ENCODE results near the gene AP5Z1. TPM values are rescaled to one million over a fixed set of nuclear protein-coding genes. Genes with fewer than 3 reads are reported as not detected.

AP5Z1 gene
- total RNA-seq, 4 donors from 2014 or later: 26.2 to 81.2 (median 52.2) TPM

DNA sequence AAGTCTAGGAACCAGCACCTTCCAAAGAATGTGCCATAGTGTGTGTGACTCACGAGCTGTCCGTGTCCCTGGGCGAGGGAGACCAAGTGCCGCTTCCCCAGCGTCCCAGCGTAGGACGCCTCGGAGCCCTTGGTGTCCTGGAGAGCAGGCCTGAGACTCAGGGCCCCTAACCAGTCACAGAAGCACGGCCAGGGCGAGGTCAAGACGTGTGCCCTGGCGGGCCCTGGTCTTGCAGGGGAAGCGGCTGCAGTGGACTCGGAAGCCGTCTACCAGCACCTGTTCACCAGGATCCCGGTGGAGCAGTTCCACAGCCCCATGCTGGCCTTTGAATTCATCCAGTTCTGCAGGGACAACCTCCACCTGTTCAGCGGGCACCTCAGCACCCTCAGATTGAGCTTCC lies 10.6 kb downstream of the AP5Z1 start:
- Histone ChIP-seq H3K4me1 (peaks cover 14% of the 10 kb centered on the region), H3K9me3 (no peaks in the 10 kb centered on the region), H3K27ac (no peak overlapping the region), H3K4me3 (no peak overlapping the region), H3K27me3 (no peaks in the 10 kb centered on the region), H3K36me3 (peaks cover 99% of the 10 kb centered on the region)
- TF ChIP-seq CTCF (IDR thresholded peaks at IDR 0.05) (no peak), POLR2A (IDR thresholded peaks at IDR 0.05) (no peak), POLR2AphosphoS5 (IDR thresholded peaks at IDR 0.05) (no peak), EP300 (IDR thresholded peaks at IDR 0.05) (no peak)
- WGBS: 92% methylated on average over 10 of the region's 17 CpGs
- no peak for DNase-seq (ENCODE audit: low spot score in 2 of 2)

DNA sequence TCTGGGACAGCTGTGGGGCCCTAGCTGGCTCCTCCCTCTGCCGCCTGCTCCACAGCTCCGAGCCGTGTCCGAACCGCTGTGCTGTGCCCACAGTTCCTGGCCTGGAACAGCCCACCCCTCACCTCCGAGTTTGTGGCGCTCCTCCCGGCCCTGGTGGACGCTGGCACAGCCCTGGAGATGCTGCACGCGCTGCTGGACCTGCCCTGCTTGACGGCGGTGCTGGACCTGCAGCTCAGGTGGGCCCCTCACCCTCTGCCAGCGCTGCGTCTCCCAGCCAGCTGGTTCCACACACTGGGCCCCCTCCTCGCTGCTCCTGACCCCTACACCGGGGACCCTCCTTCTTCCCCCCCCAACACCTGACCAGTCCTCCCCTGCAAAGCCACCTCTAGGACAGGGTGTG lies 12.1 kb downstream of the AP5Z1 start:
- peaks cover 97% of the 10 kb centered on the region for H3K36me3 ChIP-seq
- WGBS: 89% methylated on average over 9 of the region's 17 CpGs

GRCh38 chr7:4787947-4788626 lies 12.7 kb downstream of the AP5Z1 start:
- H3K27ac ChIP-seq: no peak overlapping the region
- 21% methylated on average over 3 of the region's 23 CpGs for WGBS
- H3K4me3 ChIP-seq: no peak overlapping the region
- no peaks in the 10 kb centered on the region for H3K9me3 ChIP-seq
- H3K36me3 ChIP-seq: peaks cover 91% of the 10 kb centered on the region
- TF ChIP-seq POLR2A (IDR thresholded peaks at IDR 0.05) (no peak), EP300 (IDR thresholded peaks at IDR 0.05) (no peak), CTCF (IDR thresholded peaks at IDR 0.05) (no peak), POLR2AphosphoS5 (IDR thresholded peaks at IDR 0.05) (no peak)
- no peak for DNase-seq (ENCODE audit: low spot score in 2 of 2)
- H3K4me1 ChIP-seq: peaks cover 21% of the 10 kb centered on the region
- no peaks in the 10 kb centered on the region for H3K27me3 ChIP-seq

More for the DNA sequence above, 12.1 kb downstream of the AP5Z1 start:
- H3K4me3 ChIP-seq: no peak overlapping the region
- no peaks in the 10 kb centered on the region for H3K9me3 ChIP-seq
- TF ChIP-seq CTCF (IDR thresholded peaks at IDR 0.05) (no peak), POLR2A (IDR thresholded peaks at IDR 0.05) (no peak), EP300 (IDR thresholded peaks at IDR 0.05) (no peak), POLR2AphosphoS5 (IDR thresholded peaks at IDR 0.05) (no peak)
- H3K27ac ChIP-seq: no peak overlapping the region
- peaks cover 19% of the 10 kb centered on the region for H3K4me1 ChIP-seq
- DNase-seq (ENCODE audit: low spot score in 2 of 2): no peak
- H3K27me3 ChIP-seq: no peaks in the 10 kb centered on the region

DNA sequence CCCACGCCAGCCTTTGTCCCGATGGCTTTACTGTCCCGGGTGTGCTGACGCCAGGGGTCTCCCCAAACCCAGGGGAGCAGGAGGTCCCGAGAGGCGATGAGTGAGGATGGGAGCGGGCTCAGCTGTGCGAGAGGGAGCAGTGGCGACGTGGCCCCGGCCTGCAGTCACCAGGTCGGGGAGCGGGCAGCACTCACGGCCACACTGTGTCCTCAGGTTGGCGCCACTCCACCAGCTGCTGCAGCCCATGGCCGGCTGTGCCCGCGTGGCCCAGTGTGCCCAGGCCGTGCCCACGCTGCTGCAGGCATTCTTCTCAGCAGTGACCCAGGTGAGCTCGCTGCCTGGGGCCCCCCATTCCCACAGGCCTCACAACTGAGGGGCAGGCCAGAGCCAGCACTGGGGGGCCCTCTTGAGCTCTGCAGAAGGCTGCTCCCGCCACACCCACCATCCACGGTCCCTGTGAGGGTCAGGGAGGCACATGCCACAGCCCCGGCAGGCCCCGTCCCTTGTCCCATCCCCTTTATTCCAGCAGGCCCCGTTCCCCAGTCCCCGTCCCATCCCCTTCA lies 13.3 kb downstream of the AP5Z1 start:
- Histone ChIP-seq H3K27ac (no peak overlapping the region), H3K9me3 (no peaks in the 10 kb centered on the region), H3K36me3 (peaks cover 85% of the 10 kb centered on the region), H3K4me3 (no peak overlapping the region), H3K4me1 (peaks cover 20% of the 10 kb centered on the region), H3K27me3 (no peaks in the 10 kb centered on the region)
- 94% methylated on average over 6 of the region's 27 CpGs for WGBS
- TF ChIP-seq POLR2A (IDR thresholded peaks at IDR 0.05) (no peak), CTCF (IDR thresholded peaks at IDR 0.05) (no peak), EP300 (IDR thresholded peaks at IDR 0.05) (no peak), POLR2AphosphoS5 (IDR thresholded peaks at IDR 0.05) (no peak)
- DNase-seq (ENCODE audit: low spot score in 2 of 2): no peak

DNA sequence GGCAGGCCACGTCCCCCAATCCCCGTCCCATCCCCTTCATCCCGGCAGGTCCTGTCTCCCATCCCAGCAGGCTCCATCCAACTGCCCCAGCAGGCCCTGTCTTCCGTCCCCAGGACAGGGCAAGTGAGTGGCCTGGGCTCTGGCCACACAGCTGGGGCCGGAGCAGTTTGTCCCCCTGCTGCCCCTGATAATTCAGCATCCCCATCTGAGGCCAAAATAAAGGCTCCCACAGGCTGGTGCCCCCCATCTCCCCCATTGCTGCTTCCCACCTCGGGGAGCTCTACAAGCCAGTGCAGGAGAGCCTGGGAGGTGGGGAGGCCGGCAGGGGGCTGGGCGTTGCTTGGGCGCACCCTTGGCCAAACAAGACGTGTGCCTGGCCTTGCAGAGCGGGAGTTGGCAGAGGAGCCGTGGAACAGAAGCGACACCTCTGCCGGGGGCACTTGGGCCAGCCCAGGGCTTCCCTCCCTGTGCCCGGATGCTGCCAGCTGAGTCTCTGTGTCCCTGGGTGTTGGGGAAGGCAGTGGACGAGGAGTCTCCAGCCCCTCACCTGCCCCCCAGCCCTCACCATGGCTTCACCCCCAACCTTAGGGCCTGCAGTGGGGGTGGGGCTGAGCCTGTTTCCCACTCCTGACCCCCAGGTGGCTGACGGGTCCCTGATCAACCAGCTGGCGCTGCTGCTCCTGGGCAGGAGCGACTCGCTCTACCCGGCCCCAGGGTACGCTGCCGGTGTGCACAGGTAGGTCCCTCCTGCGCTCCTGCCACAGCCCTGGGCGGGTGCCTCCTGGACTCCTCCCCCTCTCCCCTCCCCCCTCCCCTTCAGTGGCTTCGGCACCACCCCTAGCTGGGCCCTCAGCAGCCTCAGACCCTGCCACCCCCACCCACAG lies 14.0 kb downstream of the AP5Z1 start:
- Histone ChIP-seq H3K27me3 (no peaks in the 10 kb centered on the region), H3K36me3 (peaks cover 78% of the 10 kb centered on the region), H3K4me3 (no peak overlapping the region), H3K9me3 (no peaks in the 10 kb centered on the region), H3K27ac (no peak overlapping the region), H3K4me1 (peaks cover 20% of the 10 kb centered on the region)
- DNase-seq (ENCODE audit: low spot score in 2 of 2): no peak
- WGBS: 83% methylated on average over 10 of the region's 26 CpGs
- no peak for TF ChIP-seq CTCF (IDR thresholded peaks at IDR 0.05)
- no peak for TF ChIP-seq POLR2A (IDR thresholded peaks at IDR 0.05)
- no peak for TF ChIP-seq EP300 (IDR thresholded peaks at IDR 0.05)
- TF ChIP-seq POLR2AphosphoS5 (IDR thresholded peaks at IDR 0.05): no peak

Data from suprapubic skin (tissue), 4 donors.